GM18517 (cell line): ENCODE measurements around the gene JAG1.

Source experiments
- ATAC-seq: cut with Tn5 transposase; IDR thresholded peaks from one replicate; pipeline ENCODE4 v1.9.1; 2021; ENCODE audit warnings: mild to moderate bottlenecking, moderate library complexity; ENCODE audit not compliant: unreplicated experiment

The JAG1 gene

GRCh38 chr20:10654630-10655029 lies 19.2 kb downstream of the JAG1 start:
- ATAC-seq = no peak

- no peak for ATAC-seq
Observed at GRCh38 chr20:10654250-10654610, 19.6 kb downstream of the JAG1 start.

GRCh38 chr20:10653599-10654249 lies 20.1 kb downstream of the JAG1 start:
- no peak for ATAC-seq

- ATAC-seq = no peak
Observed at GRCh38 chr20:10652660-10653261, 21.0 kb downstream of the JAG1 start.

GRCh38 chr20:10652185-10652584 lies 21.6 kb downstream of the JAG1 start:
- ATAC-seq = no peak

- no peak for ATAC-seq
Observed at GRCh38 chr20:10651227-10651990, 22.4 kb downstream of the JAG1 start.

- ATAC-seq = no peak
Observed at GRCh38 chr20:10649797-10650160, 24.0 kb downstream of the JAG1 start.

- no peak for ATAC-seq
Observed at GRCh38 chr20:10649080-10649796, 24.6 kb downstream of the JAG1 start.

GRCh38 chr20:10648651-10649050 lies 25.1 kb downstream of the JAG1 start:
- ATAC-seq = no peak

GRCh38 chr20:10647909-10648308 lies 25.9 kb downstream of the JAG1 start:
- no peak for ATAC-seq

- ATAC-seq = no peak
Observed at GRCh38 chr20:10647471-10647870, 26.3 kb downstream of the JAG1 start.

GRCh38 chr20:10646886-10647420 lies 26.8 kb downstream of the JAG1 start:
- ATAC-seq = no peak

- no peak for ATAC-seq
Observed at GRCh38 chr20:10646006-10646405, 27.8 kb downstream of the JAG1 start.

- ATAC-seq = no peak
Observed at GRCh38 chr20:10645205-10645570, 28.6 kb downstream of the JAG1 start.

- no peak for ATAC-seq
Observed at GRCh38 chr20:10644458-10645204, 29.2 kb downstream of the JAG1 start.

- no peak for ATAC-seq
Observed at GRCh38 chr20:10643560-10643873, 30.3 kb downstream of the JAG1 start.

GRCh38 chr20:10642856-10643559 lies 30.8 kb downstream of the JAG1 start:
- no peak for ATAC-seq

GRCh38 chr20:10641893-10642292 lies 31.9 kb downstream of the JAG1 start:
- no peak for ATAC-seq

- no peak for ATAC-seq
Observed at GRCh38 chr20:10641467-10641866, 32.3 kb downstream of the JAG1 start.

GRCh38 chr20:10640897-10641296 lies 32.9 kb downstream of the JAG1 start:
- no peak for ATAC-seq
